KOPT-K1 (cell line): ENCODE data around the gene DIS3L2.
"Not testable (repeated sequence)": the region's sequence is repeated elsewhere in the genome, so short reads cannot be mapped to it uniquely, and the experiment has no call there.

ENCODE experiments used
- H3K27ac ChIP-seq: fragments of 200-600 bp; sonication (generic); 2 replicates; pipeline ENCODE4 v1.5.1; 2016; ENCODE audit warnings: antibody characterized with exemption, mild to moderate bottlenecking, low read depth, low read length; ENCODE audit not compliant: poor library complexity, severe bottlenecking
- H3K36me3 ChIP-seq: fragments of 200-600 bp; sonication (generic); 2 replicates; pipeline ENCODE4 v1.5.1; 2017; ENCODE audit warnings: antibody characterized with exemption, mild to moderate bottlenecking, low read length, moderate library complexity; ENCODE audit not compliant: insufficient read depth
- H3K9me3 ChIP-seq: fragments of 200-600 bp; sonication (generic); 2 replicates; pipeline ENCODE4 v1.5.1; 2017; ENCODE audit warnings: antibody characterized with exemption, low read length, mild to moderate bottlenecking; ENCODE audit not compliant: insufficient read depth, poor library complexity, severe bottlenecking

The DIS3L2 gene

DNA sequence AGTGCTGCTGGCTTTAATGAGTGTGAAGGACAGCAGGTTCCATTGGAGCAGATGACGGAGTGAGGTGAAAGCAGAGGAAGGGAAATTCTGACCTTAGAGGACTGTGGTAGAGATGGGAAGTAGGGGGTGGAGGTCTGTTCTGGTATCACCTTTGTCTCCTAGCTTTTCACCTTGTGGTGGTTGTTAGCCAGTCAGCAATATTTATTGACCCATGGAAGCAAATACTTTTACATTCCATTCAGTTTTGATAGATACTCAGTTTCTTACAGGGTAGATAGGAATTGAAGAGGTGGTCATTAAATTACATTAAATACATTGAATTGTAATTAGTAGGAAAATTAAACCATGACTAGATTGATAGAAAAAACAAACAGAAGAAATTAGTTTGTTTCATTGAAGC is 180.1 kb downstream of the DIS3L2 start:
- Histone ChIP-seq H3K36me3 (no peaks in the 10 kb centered on the region), H3K27ac (no peak overlapping the region), H3K9me3 (no peaks in the 10 kb centered on the region)

DNA sequence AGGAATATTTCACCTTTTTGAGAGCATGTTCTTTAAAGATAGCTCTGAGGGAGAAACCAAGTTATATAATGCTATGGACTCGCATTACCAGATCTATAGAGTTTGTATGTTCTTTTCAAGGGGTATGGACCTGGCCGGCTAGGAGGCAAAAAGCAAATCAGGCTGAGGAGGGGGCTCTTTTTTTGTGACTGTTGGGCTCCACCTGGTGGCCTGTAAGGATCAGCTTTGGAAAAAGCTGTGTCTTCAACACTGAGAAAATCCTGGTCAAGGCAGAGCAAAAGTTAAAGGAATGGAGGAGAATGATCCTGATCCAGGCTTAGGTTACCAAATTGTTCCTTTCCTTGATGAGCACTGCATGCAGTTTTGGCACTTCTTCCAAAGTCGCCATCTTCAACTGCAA is 180.5 kb downstream of the DIS3L2 start:
- Histone ChIP-seq H3K36me3 (no peaks in the 10 kb centered on the region), H3K9me3 (no peaks in the 10 kb centered on the region), H3K27ac (no peak overlapping the region)

- Histone ChIP-seq H3K36me3 (no peaks in the 10 kb centered on the region), H3K9me3 (no peaks in the 10 kb centered on the region), H3K27ac (no peak overlapping the region)
Measured at GRCh38 chr2:232142502-232142901, 181.0 kb downstream of the DIS3L2 start.

DNA sequence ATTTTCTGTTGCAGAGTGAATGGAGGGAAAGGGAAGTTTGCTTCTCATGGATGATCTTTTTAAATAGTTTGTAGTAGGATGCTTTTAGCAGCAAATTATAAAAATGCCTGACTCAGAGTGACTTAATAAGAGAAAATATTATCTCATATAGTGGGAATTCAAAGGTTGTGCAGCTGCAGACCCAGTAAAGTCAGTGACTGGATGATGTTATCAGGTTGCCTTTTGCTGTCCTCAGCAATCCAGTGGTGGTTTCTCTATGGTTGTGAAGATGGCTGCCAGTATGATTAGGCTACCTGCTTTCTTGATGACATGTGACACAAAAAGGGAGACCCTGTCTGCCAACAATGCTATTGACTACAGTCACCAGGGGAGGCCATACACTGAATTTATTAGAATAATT is 184.8 kb downstream of the DIS3L2 start:
- H3K9me3 ChIP-seq = no peaks in the 10 kb centered on the region
- H3K27ac ChIP-seq = no peak overlapping the region
- no peaks in the 10 kb centered on the region for H3K36me3 ChIP-seq

DNA sequence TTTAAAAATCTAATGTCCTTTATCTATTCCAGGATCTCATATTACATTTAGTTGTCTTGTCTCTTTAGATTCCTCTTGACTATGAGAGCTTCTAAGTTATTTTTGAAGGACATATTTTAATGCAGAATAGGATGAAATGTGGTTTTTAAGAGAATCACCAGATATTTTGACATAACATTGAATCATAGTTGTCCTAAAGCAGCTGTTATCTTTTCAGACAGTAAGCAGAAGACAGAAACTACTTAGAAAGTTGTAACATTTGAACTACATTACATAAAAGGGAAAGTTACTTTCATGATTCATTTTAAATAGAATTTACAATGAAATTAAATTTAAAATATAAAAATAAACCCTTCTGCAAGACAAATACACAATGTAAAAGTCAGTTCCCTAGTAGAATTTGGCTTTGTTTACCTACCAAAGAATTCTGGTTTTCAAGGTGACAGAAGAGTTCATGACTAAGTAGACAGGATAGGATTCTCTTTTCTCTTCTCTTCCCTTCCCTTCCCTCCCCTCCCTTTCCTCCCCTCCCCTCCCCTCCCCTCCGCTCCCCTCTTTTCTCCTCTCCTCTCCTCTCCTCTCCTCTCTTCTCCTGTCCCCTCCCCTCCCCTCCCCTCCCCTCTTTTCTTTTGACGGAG is 186.0 kb downstream of the DIS3L2 start:
- Histone ChIP-seq H3K9me3 (no peaks in the 10 kb centered on the region), H3K36me3 (no peaks in the 10 kb centered on the region), H3K27ac (no peak overlapping the region)

GRCh38 chr2:232162187-232162586 is 200.7 kb downstream of the DIS3L2 start:
- Histone ChIP-seq H3K9me3 (no peaks in the 10 kb centered on the region), H3K27ac (no peak overlapping the region), H3K36me3 (peaks cover 32% of the 10 kb centered on the region)

DNA sequence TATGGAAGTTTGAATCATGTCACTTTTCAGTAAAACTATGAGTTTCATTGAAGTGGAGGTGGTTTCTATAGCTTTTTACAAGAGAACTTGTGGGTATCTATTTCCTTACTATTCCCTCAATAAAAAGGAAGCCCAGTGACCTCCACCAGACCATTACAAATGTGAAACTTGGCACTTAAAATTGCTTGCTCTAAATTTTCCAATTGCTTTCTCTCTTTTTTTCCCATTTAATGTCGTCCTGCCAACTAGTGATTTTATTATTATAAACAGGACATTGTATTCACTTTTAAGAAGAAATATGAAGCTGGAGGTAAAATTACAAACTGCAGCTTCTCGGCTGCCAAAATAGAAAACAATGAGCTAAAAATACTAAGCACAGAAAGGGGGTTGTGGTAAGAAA is 208.9 kb downstream of the DIS3L2 start:
- H3K9me3 ChIP-seq = peaks cover 4% of the 10 kb centered on the region
- peaks cover 5% of the 10 kb centered on the region; the same call in 1 of the 2 replicates for H3K36me3 ChIP-seq
- H3K27ac ChIP-seq = no peak overlapping the region

- H3K36me3 ChIP-seq = no peaks in the 10 kb centered on the region
- peaks cover 4% of the 10 kb centered on the region for H3K9me3 ChIP-seq
- H3K27ac ChIP-seq = no peak overlapping the region
Measured at GRCh38 chr2:232174662-232175061, 213.1 kb downstream of the DIS3L2 start.

DNA sequence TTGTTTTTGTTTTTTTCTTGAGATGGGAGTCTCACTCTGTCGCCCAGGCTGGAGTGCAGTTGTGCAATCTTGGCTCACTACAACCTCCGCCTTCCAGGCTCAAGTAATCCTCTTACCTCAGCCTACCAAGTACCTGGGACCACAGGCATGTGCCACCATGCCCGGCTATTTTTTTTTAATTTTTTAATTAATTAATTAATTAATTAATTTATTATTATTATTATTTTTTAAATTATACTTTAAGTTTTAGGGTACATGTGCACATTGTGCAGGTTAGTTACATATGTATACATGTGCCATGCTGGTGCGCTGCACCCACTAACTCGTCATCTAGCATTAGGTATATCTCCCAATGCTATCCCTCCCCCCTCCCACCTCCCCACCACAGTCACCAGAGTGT is 215.1 kb downstream of the DIS3L2 start:
- H3K36me3 ChIP-seq, H3K27ac ChIP-seq: not testable (repeated sequence)

DNA sequence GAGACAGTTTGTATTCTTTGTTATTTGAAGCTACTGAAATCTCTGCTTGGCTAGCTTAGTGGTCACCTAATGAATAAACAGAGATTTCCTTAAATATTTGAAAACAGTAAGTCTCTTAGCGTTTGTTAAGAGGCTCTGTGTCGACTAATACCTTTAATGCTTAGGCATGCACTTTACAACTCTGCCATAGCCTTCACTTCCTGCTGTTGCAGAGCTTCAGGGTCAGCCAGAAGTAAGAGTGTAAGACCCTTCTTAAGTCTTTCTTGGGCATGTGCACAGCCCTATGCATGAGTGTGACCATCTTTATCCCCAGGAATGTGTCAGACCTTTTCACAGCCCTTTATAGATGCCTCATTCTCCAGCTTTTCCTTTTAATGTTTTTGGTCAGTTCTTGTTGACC is 221.8 kb downstream of the DIS3L2 start:
- Histone ChIP-seq H3K36me3 (peaks cover 5% of the 10 kb centered on the region; the same call in 1 of the 2 replicates), H3K27ac (no peak overlapping the region), H3K9me3 (peaks cover 8% of the 10 kb centered on the region)

More for the DNA sequence above, 215.1 kb downstream of the DIS3L2 start:
- not testable (repeated sequence) for H3K9me3 ChIP-seq

DNA sequence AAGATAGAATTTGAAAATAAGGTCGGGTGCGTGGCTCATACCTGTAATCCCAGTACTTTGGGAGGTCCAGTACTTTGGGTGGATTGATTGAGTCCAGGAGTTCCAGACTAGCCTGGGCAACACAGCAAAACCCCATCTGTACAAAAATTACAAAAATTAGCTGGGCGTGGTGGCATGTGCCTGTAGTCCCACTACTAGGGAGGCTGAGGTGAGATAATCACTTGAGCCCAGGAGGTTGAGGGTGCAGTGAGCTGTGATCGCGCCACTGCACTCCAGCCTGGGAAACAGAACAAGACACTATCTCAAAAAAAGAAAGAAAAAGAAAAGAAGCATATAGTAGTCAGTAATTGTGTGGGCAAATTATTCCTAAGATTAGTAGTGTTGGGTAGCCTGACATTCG is 222.8 kb downstream of the DIS3L2 start:
- Histone ChIP-seq H3K36me3 (peaks cover 5% of the 10 kb centered on the region; the same call in 1 of the 2 replicates), H3K27ac (no peak overlapping the region), H3K9me3 (peaks cover 8% of the 10 kb centered on the region)

GRCh38 chr2:232190796-232191195 is 229.3 kb downstream of the DIS3L2 start:
- Histone ChIP-seq H3K9me3 (peaks cover 13% of the 10 kb centered on the region), H3K36me3 (0 out of 2 replicates have a peak, but pooled peaks cover 13% of the 10 kb centered on the region), H3K27ac (no peak overlapping the region)

GRCh38 chr2:232195487-232195886 is 234.0 kb downstream of the DIS3L2 start:
- peaks cover 11% of the 10 kb centered on the region for H3K9me3 ChIP-seq
- no peak overlapping the region for H3K27ac ChIP-seq
- H3K36me3 ChIP-seq = peaks cover 13% of the 10 kb centered on the region; the same call in 1 of the 2 replicates

- no peak overlapping the region for H3K27ac ChIP-seq
Measured at GRCh38 chr2:232196802-232197201, 235.3 kb downstream of the DIS3L2 start.

DNA sequence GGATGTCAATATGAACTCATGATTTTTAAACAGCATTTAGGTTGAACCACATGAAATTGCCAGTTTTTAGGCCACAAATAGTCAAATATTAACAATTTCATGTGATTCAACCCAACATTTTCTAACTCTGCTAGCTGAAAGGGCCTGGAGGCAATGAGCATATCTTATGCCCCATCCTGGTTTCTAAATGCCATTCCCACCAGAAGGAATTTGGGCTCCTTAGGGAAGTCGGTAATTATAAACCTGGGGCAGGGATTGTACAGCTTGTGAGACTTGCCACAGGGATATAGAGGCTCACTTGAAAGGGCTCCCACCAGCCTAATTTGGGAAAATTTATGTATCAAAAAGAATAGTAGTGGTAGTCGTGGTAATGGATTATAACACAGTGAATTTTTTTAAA is 238.7 kb downstream of the DIS3L2 start:
- no peaks in the 10 kb centered on the region; the same call in 1 of the 2 replicates for H3K36me3 ChIP-seq
- H3K9me3 ChIP-seq = peaks cover 2% of the 10 kb centered on the region
- H3K27ac ChIP-seq = no peak overlapping the region

More at GRCh38 chr2:232196802-232197201, 235.3 kb downstream of the DIS3L2 start:
- H3K36me3 ChIP-seq = peaks cover 13% of the 10 kb centered on the region; the same call in 1 of the 2 replicates
- H3K9me3 ChIP-seq = peaks cover 11% of the 10 kb centered on the region

DNA sequence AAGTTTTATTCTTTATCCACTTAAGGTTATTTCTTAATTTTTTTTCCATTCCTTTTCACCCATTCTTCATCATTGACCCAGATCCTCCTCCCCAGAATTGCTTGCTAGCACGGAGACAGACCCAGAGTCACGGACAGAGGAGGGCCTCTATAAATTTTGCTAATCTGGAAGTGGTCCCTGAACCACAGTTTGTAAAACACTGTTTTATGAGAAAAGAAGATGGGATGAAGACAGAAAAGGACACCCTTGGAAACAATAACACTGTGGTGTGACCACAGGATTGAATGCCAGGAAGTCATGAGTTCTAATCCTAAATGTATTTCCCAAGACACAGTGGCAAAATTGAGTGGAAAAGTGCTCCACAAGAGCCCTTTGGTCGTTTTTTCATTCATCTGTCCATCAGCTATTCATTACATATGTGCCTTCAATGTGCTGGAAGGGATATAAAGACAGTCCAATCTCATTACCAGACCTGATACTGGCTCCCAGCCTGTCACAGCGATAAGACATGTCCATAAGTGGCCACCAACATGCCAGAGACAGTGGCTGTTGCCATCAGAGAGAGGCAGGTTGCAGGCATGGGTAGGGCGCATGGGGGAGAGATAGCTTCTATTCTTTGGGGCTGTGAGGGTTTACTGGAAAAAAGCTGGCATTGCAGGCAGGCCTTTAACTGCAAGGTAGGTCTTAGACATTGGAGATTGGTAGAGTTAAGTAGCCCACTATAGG is 241.8 kb downstream of the DIS3L2 start:
- Histone ChIP-seq H3K27ac (no peak overlapping the region), H3K9me3 (no peaks in the 10 kb centered on the region)

More for the DNA sequence above, 241.8 kb downstream of the DIS3L2 start:
- H3K36me3 ChIP-seq = no peaks in the 10 kb centered on the region; the same call in 1 of the 2 replicates
